Lung (tissue), 12 donors: ENCODE measurements around the gene KIF26B. TPM values are rescaled to one million over a fixed set of nuclear protein-coding genes. Genes with fewer than 3 reads are reported as not detected.

Experiments
- ATAC-seq: fragments of 200-7000 bp; cut with Tn5 transposase; one replicate; pipeline ENCODE4 v1.9.1; 2020; ENCODE audit warnings: moderate number of reproducible peaks; ENCODE audit not compliant: insufficient read depth, low FRiP score
- DNase-seq, 3 donors: peaks; one replicate each; pipeline ENCODE4 v3.0.0-alpha.2; 2013 to 2017
- H3K27ac ChIP-seq, 2 donors: one replicate each; pipeline ENCODE4 v1.5.1; 2013; ENCODE audit warnings: mild to moderate bottlenecking in 2 of 2, moderate library complexity in 2 of 2, control low read depth in 1 of 2, inconsistent platforms in 1 of 2, low read depth in 1 of 2, low read length in 1 of 2
- H3K27me3 ChIP-seq, 3 donors: one replicate each; pipeline ENCODE4 v1.5.1; 2013; ENCODE audit warnings: low read length in 2 of 3; ENCODE audit not compliant: control insufficient read depth in 3 of 3, insufficient read depth in 3 of 3
- H3K36me3 ChIP-seq, 4 donors: one replicate each; pipeline ENCODE4 v1.5.1; 2013; ENCODE audit warnings: low read length in 4 of 4, mild to moderate bottlenecking in 1 of 4, moderate library complexity in 1 of 4; ENCODE audit not compliant: control insufficient read depth in 4 of 4, insufficient read depth in 4 of 4
- H3K4me1 ChIP-seq, 5 donors: one replicate each; pipeline ENCODE4 v1.5.1; 2013; ENCODE audit warnings: low read length in 5 of 5, mild to moderate bottlenecking in 2 of 5, moderate library complexity in 1 of 5; ENCODE audit not compliant: control insufficient read depth in 5 of 5, insufficient read depth in 5 of 5
- H3K4me3 ChIP-seq: one replicate; pipeline ENCODE4 v1.5.1; 2013; ENCODE audit warnings: mild to moderate bottlenecking, control low read depth, moderate library complexity
- H3K9ac ChIP-seq, 2 donors: one replicate each; pipeline ENCODE4 v1.5.1; 2013; ENCODE audit warnings: low read length in 2 of 2, control low read depth in 1 of 2; ENCODE audit not compliant: insufficient read depth in 1 of 2
- H3K9me3 ChIP-seq, 4 donors: one replicate each; pipeline ENCODE4 v1.5.1; 2013; ENCODE audit warnings: low read length in 3 of 4, mild to moderate bottlenecking in 1 of 4, moderate library complexity in 1 of 4; ENCODE audit not compliant: control insufficient read depth in 4 of 4, insufficient read depth in 3 of 4
- CTCF ChIP-seq: IDR thresholded peaks from 2 replicates; pipeline ENCODE4 v1.5.1; 2012; ENCODE audit warnings: mild to moderate bottlenecking; ENCODE audit errors: control extremely low read depth, extremely low read depth
- WGBS, 2 donors: extraction: QIAGEN DNeasy Blood & Tissue Kit; methylation state at CpG; one replicate each; pipeline ENCODE4 v1.1.7; 2013; 5-methylcytosine and 5-hydroxymethylcytosine counted together
- polyA plus RNA-seq, 2 donors: library from polyadenylated mRNA; stranded (reverse); fragments of 200-250 nt; gene quantifications; one replicate each; pipeline ENCODE4 v1.2.1, GENCODE V29; 2013
- total RNA-seq, 2 donors: library from RNA; depleted of rRNA in 1 of 2; stranded (reverse); fragments of >200 nt in 1 of 2; gene quantifications; one replicate each; pipeline ENCODE4 v1.2.1, GENCODE V29; 2014 to 2021
- donor health status: control.
- donor health status: control.
- donor health status: Bipolar disorder and iron deficiency.
- donor health status: healthy.
- donor health status: DM: yes; HTN: yes; CAD: no.

The KIF26B gene
- total and polyA plus RNA-seq, 4 donors: 0.61 to 6.7 (median 2.2) TPM

GRCh38 chr1:245327842-245328241 lies 173.1 kb downstream of the KIF26B start:
- TF ChIP-seq CTCF: no peak
- DNase-seq: no peak
- ATAC-seq: no peak
- H3K9ac ChIP-seq: no peak overlapping the region
- H3K36me3 ChIP-seq: no peaks in the 10 kb centered on the region
- no peak overlapping the region for H3K27ac ChIP-seq
- H3K27me3 ChIP-seq: no peaks in the 10 kb centered on the region
- 96% methylated on average over 4 of the region's 4 CpGs for WGBS, 2 donors
- H3K4me3 ChIP-seq: no peak overlapping the region
- peaks cover 0 to 5% (median 0%) of the 10 kb centered on the region in 5 donors for H3K4me1 ChIP-seq
- peaks cover 0 to 4% (median 0%) of the 10 kb centered on the region in 4 donors for H3K9me3 ChIP-seq

GRCh38 chr1:245330951-245331350 lies 176.2 kb downstream of the KIF26B start:
- H3K27ac ChIP-seq: no peak overlapping the region
- H3K36me3 ChIP-seq: no peaks in the 10 kb centered on the region
- peaks cover 0 to under 1% (median 0%) of the 10 kb centered on the region in 4 donors for H3K9me3 ChIP-seq
- H3K4me1 ChIP-seq: peaks cover 0 to 5% (median 0%) of the 10 kb centered on the region in 5 donors
- H3K9ac ChIP-seq: no peak overlapping the region
- H3K4me3 ChIP-seq: no peak overlapping the region
- no peaks in the 10 kb centered on the region for H3K27me3 ChIP-seq
- ATAC-seq: no peak
- 95 to 98% methylated on average over 26 of the region's 26 CpGs for WGBS, 2 donors
- DNase-seq: no peak
- no peak for TF ChIP-seq CTCF

- DNase-seq: no peak
- no peaks in the 10 kb centered on the region for H3K9me3 ChIP-seq
- no peak for ATAC-seq
- no peak overlapping the region for H3K27ac ChIP-seq
- H3K9ac ChIP-seq: no peak overlapping the region
- H3K27me3 ChIP-seq: no peaks in the 10 kb centered on the region
- no peak overlapping the region for H3K4me3 ChIP-seq
- TF ChIP-seq CTCF: no peak
- H3K36me3 ChIP-seq: no peaks in the 10 kb centered on the region
- H3K4me1 ChIP-seq: peaks cover 0 to 3% (median 0%) of the 10 kb centered on the region in 5 donors
- 94 to 96% methylated on average over 6 of the region's 6 CpGs for WGBS, 2 donors
These were observed 177.3 kb downstream of the KIF26B start for GRCh38 chr1:245332085-245332484.

- H3K9ac ChIP-seq: no peak overlapping the region
- DNase-seq: no peak
- WGBS, 2 donors: 58 to 81% methylated on average over 6 of the region's 6 CpGs
- no peaks in the 10 kb centered on the region for H3K9me3 ChIP-seq
- no peak for TF ChIP-seq CTCF
- no peaks in the 10 kb centered on the region for H3K4me1 ChIP-seq
- no peaks in the 10 kb centered on the region for H3K27me3 ChIP-seq
- no peaks in the 10 kb centered on the region for H3K36me3 ChIP-seq
- no peak overlapping the region for H3K4me3 ChIP-seq
- ATAC-seq: no peak
- no peak overlapping the region for H3K27ac ChIP-seq
These were observed 177.7 kb downstream of the KIF26B start for GRCh38 chr1:245332513-245332912.
